Smooth muscle cell (in vitro differentiated cells): ENCODE data around the gene CAST. TPM values are rescaled to one million over a fixed set of nuclear protein-coding genes. Genes with fewer than 3 reads are reported as not detected.

Source experiments
- DNase-seq: peaks from one replicate; lab custom pipeline; 2025; ENCODE audit not compliant: unreplicated experiment; lab: John Stamatoyannopoulos, UW
- H2AFZ ChIP-seq: fragments of 200-600 bp; sonication (generic); 2 replicates; pipeline ENCODE4 v1.6.0; 2016; ENCODE audit warnings: antibody characterized with exemption, low read depth, mild to moderate bottlenecking
- H3F3A ChIP-seq: fragments of 200-600 bp; sonication (generic); 2 replicates; pipeline ENCODE4 v1.6.0; 2017; ENCODE audit warnings: antibody characterized with exemption, low read depth
- H3K27ac ChIP-seq: fragments of 200-600 bp; sonication (generic); 2 replicates; pipeline ENCODE4 v1.5.1; 2016; ENCODE audit warnings: low read depth, mild to moderate bottlenecking
- H3K27me3 ChIP-seq: fragments of 200-600 bp; sonication (generic); 2 replicates; pipeline ENCODE4 v1.6.1; 2016; ENCODE audit warnings: low read depth, mild to moderate bottlenecking
- H3K36me3 ChIP-seq: fragments of 200-600 bp; sonication (generic); 2 replicates; pipeline ENCODE4 v1.5.1; 2016; ENCODE audit warnings: low read depth
- H3K4me1 ChIP-seq: fragments of 200-600 bp; sonication (generic); 2 replicates; pipeline ENCODE4 v1.5.1; 2016; ENCODE audit warnings: low read depth
- H3K4me2 ChIP-seq: fragments of 200-600 bp; sonication (generic); 2 replicates; pipeline ENCODE4 v1.6.0; 2016; ENCODE audit warnings: mild to moderate bottlenecking
- H3K4me3 ChIP-seq: fragments of 200-600 bp; sonication (generic); 2 replicates; pipeline ENCODE4 v1.5.1; 2016; ENCODE audit warnings: mild to moderate bottlenecking
- H3K79me2 ChIP-seq: fragments of 200-600 bp; sonication (generic); 2 replicates; pipeline ENCODE4 v1.6.0; 2016; ENCODE audit warnings: low read depth, mild to moderate bottlenecking
- H3K9ac ChIP-seq: fragments of 200-600 bp; sonication (generic); 2 replicates; pipeline ENCODE4 v1.6.0; 2016; ENCODE audit warnings: low read depth
- H3K9me3 ChIP-seq: fragments of 200-600 bp; sonication (generic); replicated peaks from 2 replicates; pipeline ENCODE4 v1.5.1; 2016; ENCODE audit warnings: low read depth
- H4K20me1 ChIP-seq: fragments of 200-600 bp; sonication (generic); 2 replicates; pipeline ENCODE4 v1.6.0; 2016; ENCODE audit warnings: low read depth
- WGBS: methylation state at CpG from one replicate; pipeline ENCODE4 v1.1.7; 2016; ENCODE audit warnings: low lambda C conversion rate; 5-methylcytosine and 5-hydroxymethylcytosine counted together
- polyA plus RNA-seq: library from polyadenylated mRNA; unstranded; fragments of >200 nt; fragmentation: Nextera tagmentation; extraction: Ambion mirVana; gene quantifications from 2 replicates; pipeline ENCODE4 v1.2.1, GENCODE V29; 2016
- total RNA-seq: library from RNA; depleted of rRNA; stranded (reverse); fragments of >200 nt; gene quantifications from 2 replicates; pipeline ENCODE4 v1.2.3, GENCODE V29; 2014
- TF ChIP-seq, protein P1 (sequence below): fragments of 200-600 bp; sonication (generic); IDR thresholded peaks from 2 replicates; pipeline ENCODE4 v1.5.1; 2017; ENCODE audit warnings: borderline replicate concordance, mild to moderate bottlenecking, antibody characterized with exemption; ENCODE audit not compliant: insufficient read depth, poor library complexity, severe bottlenecking

The CAST gene
- total and polyA plus RNA-seq, 2 experiments from 2014 or later: 76.2 to 189 TPM

- 78% methylated on average over 6 of the region's 6 CpGs for WGBS
- no peaks in the 10 kb centered on the region for H4K20me1 ChIP-seq
- H3K27me3 ChIP-seq: no peaks in the 10 kb centered on the region
- no peak overlapping the region for H2AFZ ChIP-seq
- H3F3A ChIP-seq: peaks cover 8% of the 10 kb centered on the region
- TF ChIP-seq, protein P1, sequence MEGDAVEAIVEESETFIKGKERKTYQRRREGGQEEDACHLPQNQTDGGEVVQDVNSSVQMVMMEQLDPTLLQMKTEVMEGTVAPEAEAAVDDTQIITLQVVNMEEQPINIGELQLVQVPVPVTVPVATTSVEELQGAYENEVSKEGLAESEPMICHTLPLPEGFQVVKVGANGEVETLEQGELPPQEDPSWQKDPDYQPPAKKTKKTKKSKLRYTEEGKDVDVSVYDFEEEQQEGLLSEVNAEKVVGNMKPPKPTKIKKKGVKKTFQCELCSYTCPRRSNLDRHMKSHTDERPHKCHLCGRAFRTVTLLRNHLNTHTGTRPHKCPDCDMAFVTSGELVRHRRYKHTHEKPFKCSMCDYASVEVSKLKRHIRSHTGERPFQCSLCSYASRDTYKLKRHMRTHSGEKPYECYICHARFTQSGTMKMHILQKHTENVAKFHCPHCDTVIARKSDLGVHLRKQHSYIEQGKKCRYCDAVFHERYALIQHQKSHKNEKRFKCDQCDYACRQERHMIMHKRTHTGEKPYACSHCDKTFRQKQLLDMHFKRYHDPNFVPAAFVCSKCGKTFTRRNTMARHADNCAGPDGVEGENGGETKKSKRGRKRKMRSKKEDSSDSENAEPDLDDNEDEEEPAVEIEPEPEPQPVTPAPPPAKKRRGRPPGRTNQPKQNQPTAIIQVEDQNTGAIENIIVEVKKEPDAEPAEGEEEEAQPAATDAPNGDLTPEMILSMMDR: no peak
- no peak overlapping the region for H3K4me2 ChIP-seq
- no peaks in the 10 kb centered on the region for H3K9me3 ChIP-seq
- no peak overlapping the region for H3K27ac ChIP-seq
- H3K36me3 ChIP-seq: no peaks in the 10 kb centered on the region
- no peak overlapping the region for H3K9ac ChIP-seq
- H3K4me3 ChIP-seq: no peak overlapping the region
- no peaks in the 10 kb centered on the region for H3K79me2 ChIP-seq
- DNase-seq: no peak
- no peaks in the 10 kb centered on the region for H3K4me1 ChIP-seq
Measured at GRCh38 chr5:96816411-96816939, 154.3 kb downstream of the CAST start.

GRCh38 chr5:96816991-96817390, 154.8 kb downstream of the CAST start:
- no peaks in the 10 kb centered on the region for H3K36me3 ChIP-seq
- no peak overlapping the region for H3K4me3 ChIP-seq
- H3K4me1 ChIP-seq: no peaks in the 10 kb centered on the region
- DNase-seq: no peak
- H3K27me3 ChIP-seq: no peaks in the 10 kb centered on the region
- TF ChIP-seq, protein P1: no peak
- no peak overlapping the region for H2AFZ ChIP-seq
- H3F3A ChIP-seq: peaks cover 5% of the 10 kb centered on the region
- H4K20me1 ChIP-seq: no peaks in the 10 kb centered on the region
- no peaks in the 10 kb centered on the region for H3K79me2 ChIP-seq
- no peak overlapping the region for H3K4me2 ChIP-seq
- no peak overlapping the region for H3K27ac ChIP-seq
- H3K9me3 ChIP-seq: no peaks in the 10 kb centered on the region
- no peak overlapping the region for H3K9ac ChIP-seq
- WGBS: 100% methylated on average over 1 of the region's 1 CpG

- H2AFZ ChIP-seq: no peak overlapping the region
- no peaks in the 10 kb centered on the region for H3K36me3 ChIP-seq
- 84% methylated on average over 2 of the region's 2 CpGs for WGBS
- H4K20me1 ChIP-seq: no peaks in the 10 kb centered on the region
- DNase-seq: no peak
- no peaks in the 10 kb centered on the region for H3K9me3 ChIP-seq
- no peak overlapping the region for H3K9ac ChIP-seq
- H3K27me3 ChIP-seq: no peaks in the 10 kb centered on the region
- H3F3A ChIP-seq: peaks cover 4% of the 10 kb centered on the region
- H3K27ac ChIP-seq: no peak overlapping the region
- H3K4me3 ChIP-seq: no peak overlapping the region
- TF ChIP-seq, protein P1: no peak
- H3K4me2 ChIP-seq: no peak overlapping the region
- H3K4me1 ChIP-seq: no peaks in the 10 kb centered on the region
- H3K79me2 ChIP-seq: no peaks in the 10 kb centered on the region
Measured at GRCh38 chr5:96817506-96817905, 155.3 kb downstream of the CAST start.

DNA sequence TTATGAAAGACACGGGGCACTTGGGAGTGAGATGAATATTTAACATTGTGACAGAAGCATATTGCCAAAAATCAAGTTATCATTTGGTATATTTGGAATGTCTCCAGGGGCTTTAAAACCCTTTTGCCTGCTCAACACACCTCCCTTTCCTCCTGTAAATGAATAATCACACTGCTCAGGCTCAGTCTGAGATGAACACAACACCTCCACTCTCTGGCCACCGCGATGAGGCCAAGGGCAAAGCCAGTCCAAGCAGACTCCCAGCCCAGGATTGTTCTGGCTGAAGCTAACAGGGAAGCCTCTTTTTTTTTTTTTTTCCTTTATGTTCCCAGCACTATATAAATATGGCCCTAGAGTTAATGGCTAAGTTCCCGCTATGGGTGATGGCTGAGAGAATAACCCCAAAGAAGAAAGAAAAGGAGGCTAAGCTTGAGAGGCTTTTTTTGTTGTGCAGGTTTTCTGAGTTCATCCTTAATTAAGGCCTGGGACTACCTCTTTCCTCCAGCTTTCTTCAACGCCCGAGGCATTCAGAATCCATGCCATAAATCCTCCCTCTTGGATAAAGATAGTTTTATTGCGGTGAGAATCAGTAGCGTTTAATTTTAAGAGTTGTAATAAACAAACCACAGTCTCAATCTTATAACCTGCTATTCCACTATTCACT, 156.1 kb downstream of the CAST start:
- Histone ChIP-seq H3F3A (peaks cover under 1% of the 10 kb centered on the region), H3K4me3 (no peak overlapping the region), H3K9ac (no peak overlapping the region), H2AFZ (no peak overlapping the region), H3K4me1 (no peaks in the 10 kb centered on the region), H4K20me1 (no peaks in the 10 kb centered on the region), H3K36me3 (no peaks in the 10 kb centered on the region), H3K27me3 (no peaks in the 10 kb centered on the region), H3K4me2 (no peak overlapping the region), H3K79me2 (no peaks in the 10 kb centered on the region), H3K27ac (no peak overlapping the region), H3K9me3 (no peaks in the 10 kb centered on the region)
- TF ChIP-seq, protein P1: no peak
- WGBS: 87% methylated on average over 8 of the region's 8 CpGs
- DNase-seq: no peak
